ENCODE measurements around the gene HDAC9.

DNA sequence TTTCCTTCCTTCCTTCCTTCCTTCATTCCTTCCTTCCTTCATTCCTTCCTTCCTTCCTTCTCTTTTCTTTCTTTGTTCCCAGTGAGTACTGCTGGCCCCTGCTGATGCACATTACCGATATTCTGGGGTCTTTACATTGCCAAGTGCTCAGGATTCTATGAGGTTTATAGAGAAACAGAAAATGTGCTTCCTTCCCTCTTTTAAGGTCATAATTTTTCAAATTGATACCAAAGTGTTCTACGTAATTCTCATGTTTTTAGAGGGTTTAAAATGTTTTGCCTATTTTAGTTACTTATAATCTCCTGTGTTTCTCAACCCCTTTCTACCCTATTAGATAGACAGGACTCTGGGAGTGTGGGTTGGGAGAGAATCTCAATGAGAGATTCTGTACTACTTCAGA is 291.2 kb downstream of the HDAC9 start:
- TF ChIP-seq EP300 (IDR thresholded peaks at IDR 0.05), result no peak
- TF ChIP-seq SMC3 (IDR thresholded peaks at IDR 0.05), result no peak
- TF ChIP-seq, protein P1, sequence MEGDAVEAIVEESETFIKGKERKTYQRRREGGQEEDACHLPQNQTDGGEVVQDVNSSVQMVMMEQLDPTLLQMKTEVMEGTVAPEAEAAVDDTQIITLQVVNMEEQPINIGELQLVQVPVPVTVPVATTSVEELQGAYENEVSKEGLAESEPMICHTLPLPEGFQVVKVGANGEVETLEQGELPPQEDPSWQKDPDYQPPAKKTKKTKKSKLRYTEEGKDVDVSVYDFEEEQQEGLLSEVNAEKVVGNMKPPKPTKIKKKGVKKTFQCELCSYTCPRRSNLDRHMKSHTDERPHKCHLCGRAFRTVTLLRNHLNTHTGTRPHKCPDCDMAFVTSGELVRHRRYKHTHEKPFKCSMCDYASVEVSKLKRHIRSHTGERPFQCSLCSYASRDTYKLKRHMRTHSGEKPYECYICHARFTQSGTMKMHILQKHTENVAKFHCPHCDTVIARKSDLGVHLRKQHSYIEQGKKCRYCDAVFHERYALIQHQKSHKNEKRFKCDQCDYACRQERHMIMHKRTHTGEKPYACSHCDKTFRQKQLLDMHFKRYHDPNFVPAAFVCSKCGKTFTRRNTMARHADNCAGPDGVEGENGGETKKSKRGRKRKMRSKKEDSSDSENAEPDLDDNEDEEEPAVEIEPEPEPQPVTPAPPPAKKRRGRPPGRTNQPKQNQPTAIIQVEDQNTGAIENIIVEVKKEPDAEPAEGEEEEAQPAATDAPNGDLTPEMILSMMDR (IDR thresholded peaks at IDR 0.05), result no peak
